Stimulated activated naive CD4-positive, alpha-beta T cell (primary cell): Measurements from ENCODE around the gene BMP8B.
"Not testable (repeated sequence)": the region's sequence is repeated elsewhere in the genome, so short reads cannot be mapped to it uniquely, and the experiment has no call there.

ENCODE experiments used
- DNase-seq, 6 experiments: peaks; one replicate each; lab custom pipeline; 2025; lab: John Stamatoyannopoulos, UW

The BMP8B gene

DNA sequence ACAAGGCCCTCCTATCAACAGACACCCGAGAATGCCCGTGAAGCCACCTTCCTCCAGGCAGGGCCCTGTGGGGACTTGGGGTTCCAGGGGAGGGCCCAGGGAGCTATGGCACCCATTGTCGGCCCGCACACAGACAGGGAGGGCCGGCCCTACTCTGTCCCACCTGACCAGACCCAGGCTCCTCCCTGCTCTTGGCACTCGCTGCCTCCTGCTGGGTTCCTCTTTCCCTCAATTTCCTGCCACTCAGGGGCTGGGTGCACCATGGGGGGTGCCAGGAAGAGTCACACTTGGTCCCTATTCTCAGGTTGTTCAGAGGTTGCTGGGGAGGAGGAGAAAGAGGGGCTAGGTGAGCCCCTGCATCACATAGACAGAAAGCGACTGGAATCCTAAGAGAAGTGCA is 9.5 kb downstream of the BMP8B start:
- no peak for DNase-seq

DNA sequence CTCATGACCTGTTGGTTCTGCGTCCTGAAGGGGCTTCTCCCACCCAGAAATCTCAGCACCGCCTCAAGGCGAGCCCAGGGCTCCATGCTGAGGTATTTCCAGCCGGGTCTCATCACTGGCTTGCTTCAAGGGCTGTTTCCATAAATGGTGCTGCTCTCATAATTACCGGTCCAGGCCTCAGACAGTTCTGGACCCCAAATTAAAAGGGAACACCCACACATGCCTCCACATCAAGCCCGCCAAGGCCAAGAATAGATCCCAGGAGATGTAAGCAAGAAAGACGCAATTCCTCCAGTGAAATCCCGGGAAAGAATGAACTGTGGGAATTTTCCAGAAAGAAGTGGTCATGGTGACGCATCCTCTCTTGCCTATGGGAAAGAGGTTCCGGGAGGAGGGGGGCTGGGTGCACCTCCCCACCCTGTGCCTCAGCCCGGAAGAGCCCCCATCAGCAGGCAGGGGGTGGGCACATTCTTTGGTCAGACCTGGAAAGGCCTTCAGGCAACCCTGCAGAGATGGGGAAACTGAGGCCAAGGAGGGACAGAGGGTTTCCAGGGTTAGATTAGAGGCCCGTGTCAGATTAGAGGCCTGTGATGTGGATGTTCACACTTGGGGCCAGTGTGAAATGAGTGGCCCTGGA is 10.1 kb downstream of the BMP8B start:
- DNase-seq = not testable (repeated sequence)

DNA sequence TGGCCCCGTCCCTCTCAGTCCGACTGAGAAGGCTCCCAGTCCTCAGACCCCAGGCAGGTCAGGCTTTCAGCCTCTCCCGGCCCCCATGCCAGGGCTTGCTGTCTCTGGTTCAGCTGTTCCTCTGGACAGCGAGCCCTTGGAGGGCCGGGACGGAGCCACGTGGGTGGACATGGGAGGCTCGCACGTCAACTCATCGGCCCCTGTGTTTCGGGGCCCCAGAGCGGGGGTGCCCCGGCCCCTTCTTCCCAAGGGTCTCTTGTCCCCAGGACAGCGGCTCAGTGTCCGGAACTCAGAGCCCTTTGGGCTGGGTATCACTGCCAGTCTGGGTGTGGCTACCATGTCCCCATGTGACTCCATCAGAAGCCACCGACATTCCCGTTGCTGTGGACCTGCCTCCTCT is 10.8 kb downstream of the BMP8B start:
- DNase-seq = not testable (repeated sequence)

DNA sequence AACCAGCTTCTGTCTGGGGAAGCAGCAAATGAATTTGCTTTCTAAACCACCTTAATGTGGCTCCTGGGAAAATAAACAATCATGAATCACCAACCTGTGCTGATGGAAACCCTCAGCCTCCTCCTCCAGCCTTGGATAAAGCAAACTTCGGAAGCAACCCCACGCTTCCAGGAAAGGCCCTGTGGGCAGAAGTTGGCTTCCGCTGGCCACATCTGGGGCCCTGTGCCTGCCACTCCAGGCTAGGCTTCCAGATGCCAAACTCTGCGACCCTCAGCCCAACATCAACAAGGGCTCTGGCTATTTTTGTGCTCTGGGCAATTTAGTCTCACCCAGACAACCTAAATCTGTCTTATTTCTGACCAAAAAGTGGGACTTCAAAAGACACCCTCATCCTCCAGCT is 11.4 kb downstream of the BMP8B start:
- no peak for DNase-seq

DNA sequence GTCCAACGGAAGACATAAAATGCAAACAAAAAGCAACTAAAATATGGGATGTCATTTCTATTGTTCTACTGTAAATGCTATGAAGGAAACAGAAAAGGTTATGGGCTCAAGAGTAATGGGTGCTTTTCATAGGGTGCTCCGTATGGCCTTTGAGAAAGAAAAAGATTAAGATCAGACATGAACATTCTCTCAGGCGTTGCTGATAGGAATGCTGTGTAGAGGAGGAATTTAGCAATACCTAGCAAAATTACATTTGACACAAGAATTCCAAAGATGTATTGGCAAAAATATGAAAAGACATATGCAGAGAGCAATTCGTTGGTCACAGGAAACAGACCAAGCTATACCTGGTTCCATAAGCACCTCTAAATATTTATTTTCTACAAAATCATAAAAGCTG is 11.8 kb downstream of the BMP8B start:
- DNase-seq = no peak

DNA sequence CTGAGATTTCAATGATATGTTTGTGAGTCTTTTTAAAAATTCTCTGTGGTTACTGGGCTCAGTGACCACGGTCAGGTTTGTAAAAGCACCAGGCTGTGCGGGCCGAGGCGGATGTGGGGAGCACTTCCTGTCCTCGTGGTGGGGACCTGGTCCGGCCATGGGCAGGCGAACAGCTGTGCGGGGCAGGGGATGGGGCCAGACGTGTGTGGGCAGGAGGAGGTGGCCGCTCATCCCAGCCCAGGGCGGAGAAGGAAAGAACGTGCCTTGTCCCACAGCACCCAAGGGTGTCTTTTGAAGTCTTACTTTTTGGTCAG is 12.3 kb downstream of the BMP8B start:
- DNase-seq = no peak

DNA sequence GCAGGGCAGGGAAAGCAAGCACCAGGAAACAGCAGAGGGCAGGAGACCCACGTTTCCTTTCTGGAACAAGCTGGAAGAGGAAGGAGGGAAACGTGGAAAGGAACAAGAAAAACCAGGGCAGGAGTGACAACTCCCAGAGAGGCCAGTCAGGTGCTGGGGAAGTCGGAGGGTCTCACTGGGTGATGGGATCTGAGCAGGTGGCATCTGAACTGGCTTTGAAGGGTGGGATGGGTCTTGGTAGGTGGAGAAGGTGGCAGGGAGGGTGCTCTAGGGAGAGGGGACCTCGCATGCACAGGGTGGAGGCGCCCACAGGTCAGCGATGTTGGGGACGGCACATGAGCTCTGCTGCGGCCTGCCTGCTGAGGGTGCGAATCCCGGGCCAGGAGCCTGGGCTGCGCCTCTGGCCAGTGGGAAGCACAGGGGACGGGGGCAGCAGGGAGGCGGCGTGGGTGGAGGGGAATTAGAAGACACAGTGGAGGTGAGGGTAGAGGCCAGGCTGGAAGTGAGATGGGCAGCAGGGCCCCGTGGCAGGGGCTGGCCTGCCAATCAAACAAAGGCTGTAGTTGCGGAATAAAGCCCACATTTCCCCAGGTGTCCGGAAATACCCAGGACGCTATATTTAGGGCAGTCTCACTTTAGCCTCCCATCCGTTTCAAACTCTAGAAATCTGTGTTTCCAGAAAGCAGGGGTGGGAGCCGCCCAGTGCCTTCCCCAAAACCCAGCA is 12.8 kb downstream of the BMP8B start:
- DNase-seq = not testable (repeated sequence)

DNA sequence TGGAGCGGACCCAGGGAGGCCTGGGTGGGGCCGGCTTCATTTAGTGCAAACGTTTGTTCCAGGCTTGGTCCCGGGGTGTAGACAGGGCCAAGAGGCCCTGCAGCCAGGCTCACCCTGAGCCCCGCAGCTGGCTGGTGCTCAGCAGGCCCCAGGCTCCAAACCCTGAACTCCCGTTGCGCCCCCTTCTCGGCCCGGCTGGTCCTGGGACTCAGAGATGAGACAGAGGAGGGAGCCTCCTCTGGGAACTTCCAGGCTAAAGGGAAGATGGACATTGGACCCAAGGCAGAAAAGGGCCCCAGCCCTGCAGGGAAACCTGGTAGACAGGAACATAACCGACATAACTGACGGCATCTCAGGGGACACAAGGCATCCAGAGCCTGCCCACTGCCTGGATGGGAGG is 13.5 kb downstream of the BMP8B start:
- not testable (repeated sequence) for DNase-seq

DNA sequence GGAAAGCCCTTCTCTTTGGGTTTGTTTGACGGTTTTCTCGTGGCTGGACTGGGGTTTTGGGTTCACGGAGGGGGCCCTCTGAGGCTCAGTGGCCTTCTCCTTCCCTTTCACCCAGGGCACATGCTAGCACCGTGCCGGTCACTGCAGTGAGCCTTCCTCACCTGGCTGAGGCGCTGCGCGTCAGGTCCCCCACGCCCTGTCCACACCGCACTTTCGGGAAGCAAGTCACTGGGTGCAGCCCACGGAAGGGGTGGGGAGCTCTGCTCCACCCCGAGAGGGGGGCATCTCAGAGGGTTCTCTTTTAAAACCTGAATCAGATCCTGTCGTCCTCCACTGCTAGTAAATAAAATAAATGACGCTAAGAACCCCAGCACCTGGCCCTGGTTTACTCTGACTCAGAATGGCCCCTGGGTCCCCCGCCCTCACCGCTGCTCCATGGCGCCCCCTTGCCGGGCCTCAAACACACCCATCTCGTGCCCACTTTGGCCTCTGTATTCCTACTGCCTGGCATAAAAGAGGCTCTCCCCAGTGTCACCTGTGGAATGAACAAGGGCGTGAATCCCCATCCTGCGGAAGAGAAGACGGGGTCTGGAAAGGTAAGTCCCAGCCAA is 15.2 kb downstream of the BMP8B start:
- DNase-seq = not testable (repeated sequence)

DNA sequence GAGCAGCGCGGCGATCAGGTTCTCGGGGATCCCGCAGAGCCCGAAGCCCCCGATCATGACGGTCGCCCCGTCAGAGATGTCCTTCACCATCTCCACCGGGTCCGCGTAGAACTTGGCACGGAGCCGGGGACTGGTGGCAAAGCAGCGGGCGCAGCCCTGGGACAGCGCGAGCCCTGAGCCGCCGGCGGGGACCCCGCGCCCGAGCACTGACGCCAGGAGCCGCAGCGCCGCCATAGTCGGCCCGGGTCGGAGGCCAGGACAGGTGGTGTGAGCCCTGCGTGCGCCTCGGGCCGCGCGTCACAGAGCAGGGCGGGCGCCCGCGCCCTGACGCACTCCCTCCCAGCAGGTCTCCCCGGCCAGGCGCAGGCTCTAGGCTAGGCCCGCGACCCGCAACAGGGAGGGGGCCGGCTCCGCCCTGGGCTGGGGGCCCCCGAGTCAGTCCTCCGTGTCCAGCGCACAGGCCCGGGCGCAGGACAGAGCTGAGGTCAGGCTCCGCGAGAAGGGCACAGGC is 17.6 kb downstream of the BMP8B start, which contains the start of gene OXCT2:
Gene OXCT2 (minus strand): TSS at position 327 of the 511 bp plus-strand sequence. CDS start 93 bp downstream, at position 234.
- DNase-seq = not testable (repeated sequence)

DNA sequence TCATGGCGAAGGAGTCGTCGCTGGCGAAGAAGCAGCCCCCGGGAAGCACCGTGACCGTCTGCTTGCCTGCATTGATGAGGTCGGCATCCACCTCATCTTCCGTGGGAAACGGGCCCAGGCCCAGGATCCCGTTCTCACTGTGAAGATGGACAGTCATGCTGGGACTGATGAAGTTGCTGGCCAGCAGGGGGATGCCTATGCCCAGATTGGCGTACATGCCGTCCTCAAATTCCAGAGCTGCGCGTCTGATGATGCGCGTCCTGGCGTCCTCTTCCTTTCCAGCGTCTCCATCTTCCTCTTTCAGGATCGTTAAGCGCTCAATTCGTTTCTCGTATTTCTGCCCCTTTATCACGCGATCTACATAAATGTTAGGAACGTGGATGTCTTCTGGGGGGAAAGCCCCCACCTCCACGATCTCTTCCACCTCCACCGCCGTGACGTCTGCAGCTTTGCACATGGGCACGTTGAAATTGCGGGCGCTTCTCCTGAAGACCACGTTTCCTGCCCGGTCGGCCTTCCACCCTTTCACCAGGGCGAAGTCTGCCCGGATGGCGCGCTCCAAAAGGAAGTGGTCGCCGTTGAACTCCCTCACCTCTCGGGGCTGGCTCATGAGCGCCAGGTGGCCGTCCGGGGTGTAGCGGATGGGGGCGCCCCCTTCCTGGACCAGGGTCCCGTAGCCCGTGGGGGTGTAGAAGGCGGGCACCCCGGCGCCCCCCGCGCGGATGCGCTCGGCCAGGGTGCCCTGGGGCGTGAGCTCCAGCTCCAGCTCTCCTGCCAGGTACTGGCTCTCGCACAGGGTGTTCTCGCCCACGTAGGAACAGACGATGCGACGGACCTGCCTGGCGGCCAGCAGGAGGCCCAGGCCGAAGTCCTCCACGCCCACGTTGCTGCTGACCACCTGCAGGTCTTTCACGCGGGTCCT is 18.3 kb downstream of the BMP8B start:
- DNase-seq = not testable (repeated sequence)

DNA sequence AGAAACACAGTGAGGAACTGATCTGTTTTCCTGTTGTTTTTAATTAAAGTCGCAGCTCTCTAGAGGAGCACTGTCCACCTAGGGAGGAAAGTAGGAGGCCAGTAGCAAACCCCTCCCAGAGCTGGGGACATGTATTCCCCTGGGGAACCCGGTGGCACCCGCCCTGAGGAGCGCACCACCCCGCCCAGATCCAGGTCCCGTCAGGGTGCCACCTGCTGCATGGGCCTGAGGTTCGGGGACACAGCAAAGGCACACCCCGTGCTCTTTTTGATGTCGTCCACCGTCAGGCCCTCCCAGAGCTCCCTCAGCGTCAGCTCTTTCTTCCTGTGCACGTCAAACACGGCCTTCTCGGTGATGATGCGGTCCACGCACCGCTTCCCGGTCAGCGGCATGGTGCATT is 19.2 kb downstream of the BMP8B start:
- not testable (repeated sequence) for DNase-seq

DNA sequence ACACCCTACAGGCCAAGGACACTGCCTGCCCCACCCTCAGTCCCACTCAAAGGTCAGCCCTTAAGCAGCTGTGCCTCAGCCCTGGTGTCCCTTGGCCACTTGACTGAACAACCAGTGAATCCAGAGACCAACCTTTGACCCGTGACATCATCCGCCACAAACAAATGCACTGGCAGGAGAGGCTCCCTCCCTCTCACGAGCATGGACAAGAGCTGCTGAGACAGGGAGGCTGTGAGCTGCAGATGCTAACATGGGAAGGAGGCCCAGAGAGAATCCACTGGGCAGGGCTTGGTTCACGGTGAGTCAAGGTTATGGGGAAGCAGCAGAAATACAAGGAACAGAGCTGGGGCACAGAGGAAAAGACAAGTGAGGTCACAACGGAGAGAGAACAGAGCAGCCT is 22.2 kb downstream of the BMP8B start:
- not testable (repeated sequence) for DNase-seq

DNA sequence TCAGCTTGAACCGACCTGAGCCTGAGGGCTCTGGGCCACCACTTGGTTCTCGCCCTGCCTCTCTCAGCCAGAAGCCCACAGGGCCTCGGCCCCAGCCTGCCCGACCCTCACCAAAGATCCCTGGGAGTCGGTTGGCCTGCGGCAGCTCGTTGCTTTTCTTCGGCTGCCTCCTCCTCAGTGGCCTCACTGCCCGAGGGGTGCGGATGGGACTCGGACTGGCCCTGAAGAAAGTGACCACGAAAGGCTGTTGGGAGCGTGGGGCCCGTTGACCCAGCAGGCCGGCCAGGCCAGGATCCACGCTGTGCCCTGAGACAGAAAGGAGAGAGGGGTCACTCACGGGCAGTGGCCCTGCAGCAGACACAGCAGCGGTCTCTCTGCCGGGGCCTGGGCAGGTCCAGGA is 24.2 kb downstream of the BMP8B start:
- DNase-seq = not testable (repeated sequence)

DNA sequence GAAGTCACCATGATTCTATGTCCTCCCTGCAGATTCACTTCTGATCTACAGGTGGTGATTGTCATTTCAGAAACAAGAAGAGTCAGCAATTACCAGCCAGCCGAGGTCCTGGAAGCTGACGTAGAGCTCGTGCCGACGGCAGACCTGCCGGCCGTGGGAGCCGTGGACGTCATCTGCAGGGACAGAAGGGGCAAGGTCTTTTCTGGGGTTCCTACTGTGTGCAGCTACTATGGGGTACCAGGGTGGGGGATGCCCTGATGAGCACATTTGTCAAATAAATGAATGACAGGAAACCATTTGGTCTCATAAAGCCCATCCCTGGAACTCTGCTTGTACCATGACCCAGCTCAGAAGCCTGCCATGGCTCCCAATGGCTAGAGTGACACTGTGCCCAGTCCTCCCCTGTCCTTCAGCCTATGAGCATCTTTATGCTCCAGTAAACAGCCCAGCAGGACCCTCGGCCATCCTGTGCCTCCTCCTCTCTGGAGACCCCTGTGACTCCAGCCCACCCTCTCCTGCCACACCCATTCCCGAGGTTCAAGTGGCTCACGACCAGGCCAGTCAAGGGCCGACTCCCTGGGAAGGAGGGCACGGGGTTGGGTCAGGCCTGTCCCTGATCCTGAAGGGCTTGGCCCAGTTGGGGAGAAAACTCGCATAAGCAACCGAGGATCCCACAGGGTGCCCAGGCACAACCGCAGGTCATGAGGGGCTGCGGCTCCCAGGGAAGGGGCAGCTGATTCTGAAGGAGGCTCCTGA is 24.9 kb downstream of the BMP8B start:
- DNase-seq = not testable (repeated sequence)

DNA sequence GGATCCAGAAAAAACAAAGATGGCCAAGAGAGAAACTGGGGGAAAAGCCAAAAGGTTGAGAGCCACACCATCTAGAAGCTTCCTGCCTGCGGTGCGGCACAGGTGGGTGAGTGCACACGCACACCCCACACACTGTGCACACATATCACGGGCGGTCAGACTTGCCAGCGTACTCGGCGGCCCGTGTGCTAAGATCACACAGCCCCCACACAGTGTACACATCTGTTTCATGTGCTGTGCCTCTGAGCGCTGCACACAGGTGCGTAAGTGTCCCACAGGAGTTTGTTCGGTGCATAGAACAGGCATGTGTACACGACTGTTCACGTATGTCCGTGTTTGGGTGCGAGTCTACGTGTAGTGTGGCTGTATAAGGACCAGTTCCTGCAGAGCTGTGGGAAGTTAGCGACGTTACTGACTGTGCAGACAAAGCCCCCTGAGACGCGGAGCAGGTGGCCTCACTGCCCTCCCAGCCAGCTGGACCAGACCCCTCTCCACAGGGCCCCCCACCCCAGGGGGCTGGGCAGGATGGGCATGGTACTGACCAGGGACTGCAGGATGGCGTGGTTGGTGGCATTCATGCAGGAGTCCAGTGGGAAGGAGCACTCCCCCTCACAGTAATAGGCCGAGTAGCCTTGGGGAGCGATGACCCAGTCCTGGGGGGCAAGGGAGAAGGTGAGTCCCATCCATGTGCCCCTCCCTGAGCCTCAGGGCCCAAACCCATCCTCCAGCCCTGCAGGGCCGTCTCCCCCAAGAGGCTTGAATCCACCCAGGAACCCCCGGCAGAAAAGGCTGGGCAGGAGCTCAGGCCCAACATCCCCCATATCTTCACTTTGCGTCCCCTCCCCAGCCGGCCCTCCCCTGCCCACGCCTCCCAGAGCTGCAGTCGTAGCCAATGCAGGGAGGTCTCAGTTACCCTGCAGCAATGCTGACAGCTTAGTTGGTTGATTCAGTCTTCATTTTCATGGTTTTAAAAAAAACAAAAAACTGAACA is 25.8 kb downstream of the BMP8B start:
- no peak for DNase-seq

DNA sequence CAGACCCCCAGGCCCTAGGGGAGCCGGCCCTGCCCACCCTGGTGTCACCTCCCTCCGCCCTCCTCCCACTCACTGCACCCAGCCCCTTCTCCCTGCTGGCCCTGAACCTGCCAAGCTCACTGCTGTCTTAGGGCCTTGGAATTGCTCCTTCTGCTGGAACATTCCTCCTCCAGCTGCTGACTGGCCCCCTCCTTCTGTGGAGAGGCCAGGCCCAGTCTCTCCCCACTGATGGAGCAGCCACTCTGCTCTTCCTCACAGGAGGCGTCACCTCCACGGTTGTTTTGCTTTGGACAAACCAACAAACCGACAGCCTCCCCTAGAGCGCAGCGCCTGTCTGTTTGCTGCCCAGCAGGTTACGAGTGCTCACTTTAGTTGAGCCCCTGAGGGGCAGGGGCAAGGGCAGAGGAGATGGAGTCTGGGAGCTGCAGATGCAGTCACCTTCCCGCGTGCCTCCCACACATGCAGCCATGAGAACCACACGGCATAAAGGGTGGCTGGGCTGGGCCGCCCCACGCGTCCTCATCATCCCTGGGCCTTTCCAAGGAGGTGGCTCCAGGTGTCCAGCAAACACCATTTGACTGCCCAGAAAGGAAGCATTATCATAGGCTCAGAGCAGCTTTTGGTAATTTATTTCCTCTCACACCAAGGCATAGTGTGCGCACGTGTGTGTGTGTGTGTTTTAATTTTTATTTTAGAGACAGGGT is 27.0 kb downstream of the BMP8B start:
- DNase-seq = no peak

DNA sequence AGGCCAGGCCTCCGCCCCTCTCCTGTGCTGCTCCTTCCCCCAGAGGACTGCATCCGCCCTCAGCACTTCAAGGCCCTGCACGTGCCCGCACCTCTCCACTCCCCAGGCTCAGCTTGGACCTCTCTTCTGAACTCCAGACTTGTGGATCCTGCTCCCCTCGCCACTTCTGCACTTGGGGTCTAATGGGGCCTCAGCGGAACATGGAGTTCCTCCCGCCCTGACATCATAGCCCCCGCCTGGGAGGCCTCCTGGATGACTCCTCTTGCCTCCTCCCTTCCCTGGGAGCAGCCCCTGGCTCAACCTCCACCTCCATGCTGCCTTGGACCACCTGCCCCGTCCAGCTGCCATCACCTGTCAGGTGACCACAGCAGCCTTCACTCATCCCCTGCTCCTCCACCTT is 27.6 kb downstream of the BMP8B start:
- DNase-seq = no peak
